NCI-H1417 (cell line): ENCODE measurements around the gene DLG5.

Experiments
- DNase-seq, 3 experiments: peaks; one replicate each; lab custom pipeline; 2025; lab: John Stamatoyannopoulos, UW

DLG5 gene

DNA sequence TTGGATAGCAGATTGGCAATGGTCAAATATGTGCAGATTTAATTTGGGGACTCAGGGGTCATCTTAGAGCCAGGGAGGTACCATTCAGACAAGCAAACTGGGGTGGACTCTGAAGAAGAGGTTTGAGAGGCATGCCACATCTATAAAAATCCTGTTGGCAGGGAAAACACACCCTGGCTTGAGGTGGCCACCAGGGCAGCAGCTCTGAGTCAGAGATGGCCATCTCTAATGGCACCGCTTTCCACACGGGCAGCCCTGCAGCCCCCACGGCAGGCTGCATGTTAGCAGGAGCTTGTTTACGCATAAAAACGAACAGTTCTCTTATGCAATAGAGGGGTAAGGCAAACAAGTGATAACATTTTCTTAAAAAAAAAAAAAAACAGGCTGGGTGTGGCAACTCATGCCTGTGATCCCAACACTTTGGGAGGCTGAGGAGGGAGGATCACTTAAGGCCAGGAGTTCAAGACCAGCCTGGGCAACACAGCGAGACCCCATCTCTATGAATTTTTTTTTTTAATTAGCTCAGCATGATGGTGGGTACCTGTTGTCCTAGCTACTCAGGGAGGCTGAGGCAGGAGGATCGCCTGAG, 14.9 kb downstream of the DLG5 start:
- DNase-seq: no peak

DNA sequence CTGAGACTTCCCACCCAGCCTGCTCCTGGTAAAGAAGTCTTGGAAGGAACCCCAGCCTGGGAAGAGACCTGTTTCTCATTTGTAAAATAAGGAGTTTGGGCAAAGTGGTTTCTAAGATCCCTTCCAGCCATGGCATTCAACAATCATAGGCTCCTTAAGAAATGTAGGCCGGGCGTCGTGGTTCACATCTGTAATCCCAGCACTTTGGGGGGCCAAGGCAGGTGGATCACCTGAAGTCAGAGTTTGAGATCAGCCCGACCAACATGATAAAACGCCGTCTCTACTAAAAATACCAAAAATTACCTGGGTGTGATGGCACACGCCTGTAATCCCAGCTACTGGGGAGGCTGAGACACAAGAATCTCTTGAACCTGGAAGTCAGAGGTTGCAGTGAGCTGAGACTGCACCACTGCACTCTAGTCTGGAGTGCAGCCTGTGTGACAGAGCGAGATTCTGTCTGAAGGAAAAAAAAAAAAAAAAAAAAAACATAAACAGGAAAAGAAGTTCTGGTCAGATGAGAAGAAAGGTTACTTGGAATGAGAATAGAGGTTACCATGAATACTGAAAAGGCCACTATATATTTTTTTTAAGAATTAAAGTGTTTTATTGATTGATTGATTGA, 15.9 kb downstream of the DLG5 start:
- no peak for DNase-seq

DNA sequence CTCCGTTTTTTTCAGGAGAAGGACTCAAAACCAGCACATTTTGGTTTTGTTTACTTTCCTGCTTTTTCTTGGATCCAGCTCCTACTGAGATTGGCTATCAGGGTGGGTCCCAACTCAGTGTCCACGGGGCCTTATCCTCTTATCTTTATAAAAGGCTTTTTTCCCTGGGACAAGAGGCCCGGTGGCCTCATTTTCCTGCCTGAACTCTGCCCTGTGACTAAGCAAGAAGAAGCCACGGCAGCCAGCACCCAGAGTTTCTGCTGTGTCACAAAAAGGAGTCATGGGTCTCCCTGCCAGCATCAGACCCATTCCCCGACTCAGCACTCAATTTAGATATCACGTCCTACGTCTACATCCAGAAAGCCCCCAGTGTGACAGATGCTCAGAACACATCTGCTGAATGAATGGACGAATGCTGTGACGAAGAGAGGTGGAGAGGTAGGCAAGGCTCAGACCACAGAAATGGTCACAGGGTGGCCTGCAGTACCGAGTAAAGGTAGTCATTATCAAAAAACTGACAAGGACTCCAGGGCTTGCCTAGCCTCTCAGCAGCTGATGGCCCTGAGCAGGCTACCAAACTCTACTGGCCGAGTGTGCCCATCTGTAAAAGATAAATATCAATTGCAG, 16.7 kb downstream of the DLG5 start:
- no peak for DNase-seq

DNA sequence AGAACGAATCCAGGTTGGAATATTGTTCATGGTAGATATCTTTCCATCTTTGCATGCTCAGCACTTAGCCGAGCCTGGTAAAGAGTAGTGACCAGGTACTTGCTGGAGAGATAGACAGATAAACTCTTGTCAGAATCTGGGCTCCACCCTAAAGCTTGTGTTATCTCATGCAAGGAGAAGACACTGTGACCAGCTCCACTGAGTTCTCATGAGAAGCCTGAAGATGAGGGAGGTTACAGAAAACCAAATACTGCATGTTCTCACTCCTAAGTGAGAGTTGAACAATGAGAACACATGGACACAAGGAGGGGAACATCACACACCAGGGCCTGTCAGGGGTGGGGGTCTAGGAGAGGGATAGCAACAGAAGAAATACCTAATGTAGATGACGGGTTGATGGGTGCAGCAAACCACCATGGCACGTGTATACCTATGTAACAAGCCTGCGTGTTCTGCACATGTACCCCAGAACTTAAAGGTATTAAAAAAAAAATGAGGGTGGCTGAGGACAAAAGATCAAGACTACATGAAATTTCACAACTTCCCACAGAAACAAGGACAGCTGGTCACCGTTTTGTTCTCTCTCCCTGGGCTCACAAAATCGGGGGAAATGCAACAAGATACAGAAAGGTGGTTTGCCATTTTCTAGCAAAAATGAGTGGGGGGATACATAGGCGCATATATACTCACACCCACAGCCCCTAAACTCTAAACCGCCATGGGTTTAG, 17.4 kb downstream of the DLG5 start:
- DNase-seq: no peak

DNA sequence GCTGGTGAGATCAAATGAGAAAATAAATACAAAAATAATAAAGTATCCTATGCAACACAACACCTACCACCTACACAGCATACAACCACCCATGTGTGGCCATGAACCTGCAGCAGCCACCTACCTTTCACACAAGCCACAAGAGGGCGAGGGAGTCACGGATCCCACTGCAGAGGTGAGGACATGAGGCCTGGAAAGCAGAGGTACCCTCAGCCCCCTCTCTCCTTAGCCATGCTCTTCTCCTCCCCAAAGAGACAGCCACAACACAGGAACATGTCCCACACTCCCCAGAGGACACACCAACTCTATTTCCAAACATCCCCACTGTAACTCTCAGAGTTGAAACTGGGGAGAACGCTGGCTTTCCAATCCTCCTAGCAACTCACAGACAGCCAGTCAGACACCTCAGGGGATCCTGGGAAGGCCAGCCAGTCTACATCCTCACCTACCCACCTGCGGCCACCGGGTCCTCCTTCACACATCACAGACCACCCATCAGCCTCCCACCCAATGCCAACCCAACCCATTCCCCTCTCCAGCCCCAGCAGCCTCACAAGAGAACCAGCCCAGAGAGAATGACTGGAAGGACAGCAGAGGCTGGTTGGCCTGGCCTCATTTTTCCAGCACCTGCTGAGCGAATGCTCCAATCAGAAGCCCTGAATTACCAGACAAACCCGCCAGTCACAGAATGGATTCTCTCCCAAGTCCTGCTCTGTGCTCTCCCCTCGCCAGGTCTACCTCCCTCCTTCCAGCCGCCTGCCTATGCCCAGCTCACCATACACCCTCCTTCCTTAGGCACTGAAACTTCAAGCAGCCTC, 18.4 kb downstream of the DLG5 start:
- DNase-seq: peak in 1 of 3 experiments; percentile 3

DNA sequence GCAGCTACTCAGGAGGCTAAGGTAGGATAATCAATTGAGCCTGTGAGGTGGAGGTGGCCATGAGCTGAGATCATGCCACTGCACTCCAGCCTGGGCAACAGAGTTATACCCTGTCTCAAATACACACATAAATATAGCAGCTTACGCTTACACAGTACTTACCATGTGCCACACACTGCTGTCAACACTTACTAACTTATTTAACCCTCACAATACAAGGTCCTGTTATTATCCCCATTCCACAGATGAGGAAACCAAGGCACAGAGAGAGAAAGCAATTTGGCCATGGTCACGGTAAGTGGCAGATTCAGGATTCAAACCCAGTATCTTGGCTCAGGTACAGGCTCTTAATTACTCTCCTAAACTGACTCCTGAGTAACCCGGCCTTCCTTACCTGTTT, 19.1 kb downstream of the DLG5 start:
- DNase-seq: no peak

DNA sequence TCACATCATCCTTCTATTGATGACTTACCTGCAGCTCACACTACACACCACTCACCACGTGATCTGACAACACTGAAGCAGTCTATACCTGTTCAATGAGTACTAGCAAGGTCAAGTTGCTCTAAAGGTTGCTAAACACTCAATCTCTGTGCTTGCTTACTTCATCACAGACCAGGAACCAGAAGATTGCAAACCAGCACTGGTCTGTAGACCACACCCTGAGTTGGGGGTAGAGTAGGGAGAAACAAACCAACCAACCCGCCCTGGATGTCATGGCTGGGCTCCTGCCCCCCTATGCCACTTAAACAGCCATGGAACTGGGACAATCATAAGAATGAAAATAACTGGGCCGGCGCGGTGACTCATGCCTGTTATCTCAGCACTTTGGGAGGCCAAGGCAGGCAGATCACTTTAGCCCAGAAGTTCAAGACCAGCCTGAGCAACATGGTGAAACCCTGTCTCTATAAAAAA, 19.6 kb downstream of the DLG5 start:
- no peak for DNase-seq

DNA sequence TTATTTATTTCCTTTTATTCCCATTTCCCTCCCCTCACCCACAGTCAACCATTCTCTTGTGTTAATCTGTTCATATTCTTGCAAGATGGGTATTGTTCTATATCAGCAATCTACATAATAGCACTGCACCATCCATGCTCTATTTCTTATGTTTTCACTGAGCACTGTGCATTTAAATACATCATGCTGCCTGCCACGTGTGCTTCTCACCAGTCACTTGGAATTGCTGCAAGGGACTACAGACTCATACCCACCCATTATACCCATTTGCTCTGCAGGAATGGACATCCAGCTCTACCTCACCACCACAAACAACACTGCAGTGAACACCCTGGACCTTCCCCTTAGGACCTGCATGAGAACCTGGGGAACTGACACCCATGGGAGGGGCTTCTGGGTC, 20.8 kb downstream of the DLG5 start:
- DNase-seq: no peak

DNA sequence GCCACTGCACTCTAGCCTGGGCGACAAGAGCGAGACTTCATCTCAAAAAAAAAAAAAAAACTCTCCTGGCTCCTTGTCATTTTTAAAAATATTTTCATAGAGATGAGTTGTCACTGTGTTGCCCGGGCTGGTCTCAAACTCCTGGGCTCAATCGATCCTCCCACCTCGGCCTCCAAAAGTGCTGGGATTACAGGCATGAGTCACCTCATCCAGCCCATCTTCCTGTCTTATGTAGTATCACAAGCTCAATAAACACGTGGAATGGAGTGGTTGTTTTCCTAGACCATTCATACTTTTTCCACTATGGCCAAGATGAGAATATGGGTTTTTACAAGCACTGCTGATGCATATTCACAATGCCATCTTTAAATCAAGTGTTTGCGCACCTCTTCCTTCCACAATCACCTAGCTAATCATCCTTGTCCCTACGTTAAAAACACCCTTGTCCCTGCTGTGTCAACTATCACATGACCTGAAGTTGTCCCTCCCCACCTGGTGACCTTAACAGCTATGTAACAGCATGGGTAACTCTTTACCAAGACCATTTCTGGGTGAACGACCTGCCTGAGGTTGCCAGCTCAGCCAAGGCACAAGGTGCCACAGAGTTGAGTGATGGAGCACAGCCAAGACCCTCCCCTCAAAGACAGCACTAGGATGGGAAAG, 21.3 kb downstream of the DLG5 start:
- DNase-seq: peak in 2 of 3 experiments; percentile 42 to 74

DNA sequence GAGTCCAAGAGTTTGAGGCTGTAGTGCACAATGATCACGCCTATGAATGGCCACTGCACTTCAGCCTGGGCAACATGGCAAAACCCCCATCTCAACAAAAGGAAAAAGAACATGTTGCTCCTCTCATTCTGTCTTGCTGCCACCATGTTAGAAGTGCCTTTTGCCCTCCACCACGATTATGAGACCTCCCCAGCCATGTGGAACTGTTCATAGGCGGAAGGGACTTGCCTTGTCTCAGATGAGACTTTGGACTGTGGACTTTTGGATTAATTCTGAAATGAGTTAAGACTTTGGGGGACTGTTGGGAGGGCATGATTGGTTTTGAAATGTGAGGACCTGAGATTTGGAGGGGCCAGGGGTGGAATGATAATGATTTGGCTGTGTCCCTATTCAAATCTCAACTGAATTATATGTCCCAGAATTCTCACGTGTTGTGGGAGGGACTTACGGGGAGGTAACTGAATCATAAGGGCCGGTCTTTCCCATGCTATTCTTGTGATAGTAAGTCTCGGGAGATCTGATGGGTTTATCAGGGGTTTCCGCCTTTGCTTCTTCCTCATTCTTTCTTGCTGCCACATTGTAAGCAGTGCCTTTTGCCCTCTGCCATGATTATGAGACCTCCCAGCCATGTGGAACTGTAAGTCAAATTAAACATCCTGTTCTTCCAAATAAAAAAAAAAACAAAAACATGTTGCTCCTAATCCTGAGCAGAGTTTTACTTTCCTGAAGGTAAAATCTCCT, 22.3 kb downstream of the DLG5 start:
- DNase-seq: no peak

DNA sequence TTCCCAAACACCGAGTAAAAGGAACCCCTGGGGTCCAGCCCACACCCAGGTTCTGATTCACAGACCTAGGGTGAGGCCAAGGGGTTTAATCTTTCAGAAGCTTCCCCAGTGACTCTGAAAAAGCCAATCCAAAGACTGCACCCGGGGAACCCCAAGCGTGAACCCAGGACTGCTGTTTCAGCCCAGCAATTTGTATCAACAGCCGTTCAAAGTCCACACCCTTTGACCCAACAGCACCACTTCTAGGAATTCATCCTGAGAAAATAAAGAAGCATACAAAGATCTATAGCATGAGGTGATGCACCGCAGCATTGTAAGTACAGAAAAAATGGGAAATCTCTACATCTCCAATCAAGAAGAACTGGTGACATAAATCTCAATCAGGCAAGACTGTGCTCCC, 24.4 kb downstream of the DLG5 start:
- DNase-seq: no peak

DNA sequence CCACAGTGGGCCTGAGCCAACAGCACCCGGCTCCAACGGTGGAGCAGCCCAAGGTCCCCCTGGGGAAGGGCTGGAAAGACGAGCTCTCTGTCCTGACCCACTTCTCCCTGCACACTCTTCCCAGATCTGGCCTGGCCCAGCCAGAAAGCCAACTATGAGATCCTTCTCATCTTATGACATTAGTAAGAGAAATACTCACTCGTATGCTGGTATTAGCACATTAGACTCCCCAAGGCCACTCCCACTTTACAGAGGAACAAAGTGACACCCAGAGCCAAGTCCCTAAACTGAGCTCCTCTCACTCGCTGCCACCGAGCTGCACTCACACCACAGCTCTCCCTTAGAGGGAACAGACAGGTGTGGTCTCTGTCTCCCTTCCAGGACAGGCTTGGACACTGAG, 24.8 kb downstream of the DLG5 start:
- DNase-seq: no peak

DNA sequence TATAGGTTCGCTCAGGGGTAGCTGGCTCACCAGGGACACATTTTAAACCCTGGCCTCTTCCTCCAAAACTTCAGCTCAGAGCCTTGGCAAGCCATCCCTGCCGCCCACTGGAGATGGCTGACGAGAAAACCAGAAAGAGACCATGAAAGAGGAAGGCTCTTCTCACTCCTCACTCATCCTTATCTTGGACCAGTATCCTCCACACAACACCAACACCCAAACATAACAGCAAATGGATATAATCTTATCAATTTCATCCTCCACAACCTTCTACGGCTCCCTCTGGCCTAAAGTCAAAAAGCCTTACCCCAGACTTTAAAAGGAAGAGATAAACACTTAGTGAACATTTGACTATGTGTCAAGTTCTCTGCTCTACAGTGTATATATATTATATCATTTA, 26.9 kb downstream of the DLG5 start:
- no peak for DNase-seq

DNA sequence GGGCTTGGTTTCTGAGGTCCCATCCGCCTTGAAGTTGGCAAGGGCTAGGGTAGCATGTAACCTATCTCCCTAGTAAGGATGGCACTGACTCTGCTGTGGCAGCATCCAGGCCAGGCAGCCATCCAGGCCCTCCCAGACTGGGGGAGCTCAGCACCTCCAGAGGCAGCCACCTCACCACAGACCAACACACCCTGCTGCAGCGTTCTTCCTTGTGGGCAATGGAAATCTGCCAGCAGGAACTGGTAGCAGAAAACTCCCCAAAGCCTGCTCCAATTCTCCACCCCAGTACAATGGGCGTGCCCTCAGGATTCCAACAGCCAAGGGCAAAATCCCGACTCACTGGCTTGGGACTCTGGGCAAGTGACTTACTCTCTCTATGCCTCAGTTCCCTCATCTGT, 27.5 kb downstream of the DLG5 start:
- DNase-seq: no peak

DNA sequence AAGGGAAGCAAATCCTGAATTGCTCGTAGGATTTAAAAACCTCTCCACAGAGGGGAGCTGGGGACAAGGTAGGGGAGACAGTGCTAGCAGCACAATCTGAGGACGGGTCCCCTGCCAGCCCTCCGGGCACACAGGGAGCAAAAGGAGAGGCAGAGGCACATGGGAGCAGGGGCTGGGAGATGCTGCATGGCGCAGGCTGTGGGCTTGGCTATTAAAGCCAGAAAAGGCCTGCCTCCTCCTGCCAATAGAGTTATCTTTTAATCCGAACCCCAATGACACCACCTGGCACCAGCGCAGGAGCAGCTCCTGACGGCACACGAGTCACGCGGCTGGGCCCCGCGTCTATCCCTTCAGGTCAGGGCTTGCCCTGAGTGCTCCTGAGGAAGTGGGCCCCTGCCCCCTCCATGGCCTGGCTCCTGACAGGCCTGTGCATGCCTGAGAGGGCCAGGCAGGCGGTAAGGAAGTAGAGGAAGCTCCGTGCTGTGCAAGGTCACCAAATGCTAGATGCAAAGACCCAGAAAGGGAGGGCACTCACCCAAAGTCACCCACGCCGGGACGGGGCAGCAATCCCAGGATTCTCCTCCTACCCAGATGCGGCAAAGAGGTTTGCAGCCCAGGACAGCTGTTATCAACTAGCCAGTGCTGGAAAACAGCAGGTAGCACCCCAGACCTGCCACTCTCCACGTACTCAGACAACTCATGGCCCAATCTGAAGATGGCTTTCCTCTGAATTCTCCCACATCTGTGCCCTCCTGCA, 28.1 kb downstream of the DLG5 start:
- DNase-seq: peak; percentile 17 to 88 (median 75)

DNA sequence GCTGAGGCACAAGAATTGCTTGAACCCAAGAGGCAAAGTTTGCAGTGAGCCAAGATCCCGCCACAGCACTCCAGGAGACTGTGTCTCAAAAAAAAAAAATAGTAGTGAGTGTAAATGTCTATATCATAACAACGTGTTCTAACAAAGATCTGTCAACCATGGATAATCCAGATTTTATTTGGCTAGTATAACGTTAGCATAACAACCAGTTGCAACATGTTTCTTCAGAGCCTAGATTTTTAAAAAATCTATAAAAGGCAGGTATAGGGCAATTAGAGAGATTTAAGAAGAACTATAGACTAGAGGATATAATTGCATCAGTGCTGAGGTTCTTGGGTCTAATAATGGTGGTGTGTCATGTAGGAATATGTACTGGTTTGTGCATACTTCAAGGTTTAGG, 30.5 kb downstream of the DLG5 start:
- no peak for DNase-seq

DNA sequence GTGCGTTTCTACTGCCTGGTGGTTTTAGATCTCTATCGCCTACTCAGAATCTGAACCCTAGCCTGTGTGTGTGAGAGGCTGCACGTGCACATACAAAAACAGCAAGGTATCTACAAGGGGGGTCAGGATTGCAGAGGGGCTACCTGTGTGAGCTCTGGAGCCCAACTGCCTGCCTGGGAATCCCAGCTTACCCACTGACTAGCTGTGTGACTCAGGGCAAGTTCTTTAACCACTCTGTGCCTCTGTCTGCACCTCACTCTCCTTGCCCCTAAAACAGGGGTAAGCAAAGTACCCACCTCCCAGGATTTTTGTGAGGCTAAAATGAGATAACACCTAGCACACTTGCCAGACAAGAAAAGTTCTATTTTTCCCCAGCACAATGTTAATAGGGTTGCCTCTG, 32.5 kb downstream of the DLG5 start:
- DNase-seq: no peak

DNA sequence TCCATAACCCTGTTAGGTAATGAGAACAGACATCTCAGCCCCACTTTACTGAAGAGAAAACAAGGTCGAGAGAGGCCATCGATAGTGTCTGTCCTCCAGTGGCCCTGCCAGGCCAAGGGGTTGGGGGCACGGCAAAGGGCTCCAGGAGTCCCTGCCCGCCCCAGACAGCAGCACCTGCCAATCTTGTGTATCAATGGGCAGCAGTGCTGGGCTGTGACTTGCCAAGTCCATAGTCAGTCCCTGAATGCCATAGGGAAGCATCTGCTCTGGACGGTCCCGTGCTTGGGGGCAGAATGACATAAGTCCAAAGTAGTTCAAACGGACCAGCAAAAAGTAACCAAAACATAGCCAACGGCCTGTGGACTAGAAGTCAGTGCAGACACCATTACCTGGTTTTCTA, 33.2 kb downstream of the DLG5 start:
- no peak for DNase-seq

DNA sequence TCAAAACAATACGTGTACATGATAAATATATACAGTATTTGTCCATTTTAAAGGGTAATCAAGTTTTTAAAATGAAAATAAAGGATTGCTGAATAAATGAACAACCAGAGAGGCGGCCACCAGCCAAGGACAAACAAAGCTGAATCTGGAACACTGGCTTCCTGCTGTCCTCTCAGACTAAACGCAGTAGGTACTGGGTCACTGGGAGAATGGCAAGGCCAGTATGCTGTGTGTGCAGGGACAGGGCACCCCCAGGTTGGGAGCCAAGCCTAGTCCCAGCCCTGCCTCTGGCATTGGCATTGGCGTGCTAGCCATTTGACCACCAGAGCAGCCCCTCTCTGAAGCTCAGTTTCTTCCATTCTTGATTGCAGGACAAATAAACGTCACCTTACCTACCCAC, 33.8 kb downstream of the DLG5 start:
- DNase-seq: no peak
